ENCODE measurements around the gene RPN2.

The RPN2 gene

GRCh38 chr20:37200926-37201826, 22.0 kb downstream of the RPN2 start:
- POLR2A ChIA-PET: no interaction called here
- TF ChIP-seq SP1 (IDR thresholded peaks at IDR 0.05): no peak
- TF ChIP-seq TARDBP (IDR thresholded peaks at IDR 0.05): no peak
- TF ChIP-seq BHLHE40 (IDR thresholded peaks at IDR 0.05; ENCODE audit: borderline replicate concordance): no peak
- no peak for TF ChIP-seq LEF1 (IDR thresholded peaks at IDR 0.05; ENCODE audit: borderline replicate concordance)
- TF ChIP-seq SUZ12 (IDR thresholded peaks at IDR 0.05): no peak
- DNase-seq (ENCODE audit: extremely low spot score): no peak
- CTCF ChIA-PET: interaction anchor here (0.6 to 2.7 kb wide), 2 partner anchors 9 to 124 kb away, joined by 3 to 10 read pairs; no protein-coding TSS in a partner anchor

GRCh38 chr20:37201827-37202162, 22.7 kb downstream of the RPN2 start:
- DNase-seq (ENCODE audit: extremely low spot score): no peak
- TF ChIP-seq SP1 (IDR thresholded peaks at IDR 0.05) (no peak), BHLHE40 (IDR thresholded peaks at IDR 0.05; ENCODE audit: borderline replicate concordance) (no peak), TARDBP (IDR thresholded peaks at IDR 0.05) (no peak), L3MBTL2 (conservative IDR thresholded peaks at IDR 0.05) (no peak), FOXK2 (IDR thresholded peaks at IDR 0.05) (no peak), FOXM1 (IDR thresholded peaks at IDR 0.05; ENCODE audit: borderline replicate concordance) (no peak), NFRKB (IDR thresholded peaks at IDR 0.05) (no peak), FOXA1 (IDR thresholded peaks at IDR 0.05) (no peak), ZNF384 (IDR thresholded peaks at IDR 0.05) (no peak), LEF1 (IDR thresholded peaks at IDR 0.05; ENCODE audit: borderline replicate concordance) (no peak), CTBP1 (IDR thresholded peaks at IDR 0.05; ENCODE audit: borderline replicate concordance) (no peak), ARNT (IDR thresholded peaks at IDR 0.05) (no peak), HDGF (IDR thresholded peaks at IDR 0.05; ENCODE audit: borderline replicate concordance) (no peak)
- ChIA-PET CTCF (interaction anchor here (2.7 kb wide), 1 partner anchor 10 kb away, joined by 10 read pairs; no protein-coding TSS in a partner anchor), POLR2A (no interaction called here)

- POLR2A ChIA-PET: no interaction called here
- CTCF ChIA-PET: interaction anchor here (0.6 to 2.7 kb wide), 2 partner anchors 10 to 340 kb away, joined by 4 to 10 read pairs; no protein-coding TSS in a partner anchor
- TF ChIP-seq HDGF (IDR thresholded peaks at IDR 0.05; ENCODE audit: borderline replicate concordance): no peak
- no peak for TF ChIP-seq SUZ12 (IDR thresholded peaks at IDR 0.05)
- no peak for TF ChIP-seq TARDBP (IDR thresholded peaks at IDR 0.05)
- no peak for TF ChIP-seq BHLHE40 (IDR thresholded peaks at IDR 0.05; ENCODE audit: borderline replicate concordance)
- no peak for TF ChIP-seq LEF1 (IDR thresholded peaks at IDR 0.05; ENCODE audit: borderline replicate concordance)
- TF ChIP-seq L3MBTL2 (conservative IDR thresholded peaks at IDR 0.05): no peak
- no peak for TF ChIP-seq FOXM1 (IDR thresholded peaks at IDR 0.05; ENCODE audit: borderline replicate concordance)
- no peak for TF ChIP-seq ELF4 (IDR thresholded peaks at IDR 0.05)
- TF ChIP-seq SP1 (IDR thresholded peaks at IDR 0.05): no peak
- no peak for TF ChIP-seq FOXA1 (IDR thresholded peaks at IDR 0.05)
- DNase-seq (ENCODE audit: extremely low spot score): peak; percentile 51
These were observed 23.3 kb downstream of the RPN2 start for GRCh38 chr20:37202267-37202943.

- ChIA-PET POLR2A (no interaction called here), CTCF (no interaction called here)
- TF ChIP-seq ELF4 (IDR thresholded peaks at IDR 0.05): no peak
- no peak for DNase-seq (ENCODE audit: extremely low spot score)
These were observed 24.9 kb downstream of the RPN2 start for GRCh38 chr20:37204056-37204455.

GRCh38 chr20:37205130-37205529, 26.0 kb downstream of the RPN2 start:
- ChIA-PET CTCF (interaction anchor here (0.8 kb wide), 1 partner anchor 13 kb away, joined by 3 read pairs; no protein-coding TSS in a partner anchor), POLR2A (no interaction called here)
- no peak for TF ChIP-seq PKNOX1 (IDR thresholded peaks at IDR 0.05)
- no peak for TF ChIP-seq SUZ12 (IDR thresholded peaks at IDR 0.05)
- no peak for TF ChIP-seq ELF4 (IDR thresholded peaks at IDR 0.05)
- TF ChIP-seq NFRKB (IDR thresholded peaks at IDR 0.05): no peak
- no peak for TF ChIP-seq FOXA1 (IDR thresholded peaks at IDR 0.05)
- no peak for TF ChIP-seq FOXK2 (IDR thresholded peaks at IDR 0.05)
- TF ChIP-seq HDGF (IDR thresholded peaks at IDR 0.05; ENCODE audit: borderline replicate concordance): no peak
- no peak for TF ChIP-seq ZNF384 (IDR thresholded peaks at IDR 0.05)
- TF ChIP-seq L3MBTL2 (conservative IDR thresholded peaks at IDR 0.05): no peak
- TF ChIP-seq LEF1 (IDR thresholded peaks at IDR 0.05; ENCODE audit: borderline replicate concordance): no peak
- TF ChIP-seq ARNT (IDR thresholded peaks at IDR 0.05): no peak
- no peak for TF ChIP-seq TARDBP (IDR thresholded peaks at IDR 0.05)
- no peak for TF ChIP-seq CTBP1 (IDR thresholded peaks at IDR 0.05; ENCODE audit: borderline replicate concordance)
- TF ChIP-seq FOXM1 (IDR thresholded peaks at IDR 0.05; ENCODE audit: borderline replicate concordance): no peak
- no peak for TF ChIP-seq BHLHE40 (IDR thresholded peaks at IDR 0.05; ENCODE audit: borderline replicate concordance)
- TF ChIP-seq SP1 (IDR thresholded peaks at IDR 0.05): no peak

GRCh38 chr20:37205794-37206193, 26.7 kb downstream of the RPN2 start:
- no peak for DNase-seq (ENCODE audit: extremely low spot score)
- ChIA-PET CTCF (interaction anchor here (0.8 kb wide), 1 partner anchor 10 kb away, joined by 3 read pairs; no protein-coding TSS in a partner anchor), POLR2A (no interaction called here)
- TF ChIP-seq L3MBTL2 (conservative IDR thresholded peaks at IDR 0.05) (no peak), NFRKB (IDR thresholded peaks at IDR 0.05) (no peak), CTBP1 (IDR thresholded peaks at IDR 0.05; ENCODE audit: borderline replicate concordance) (no peak), PKNOX1 (IDR thresholded peaks at IDR 0.05) (no peak), ARNT (IDR thresholded peaks at IDR 0.05) (no peak), SP1 (IDR thresholded peaks at IDR 0.05) (no peak), TARDBP (IDR thresholded peaks at IDR 0.05) (no peak), BHLHE40 (IDR thresholded peaks at IDR 0.05; ENCODE audit: borderline replicate concordance) (no peak), FOXM1 (IDR thresholded peaks at IDR 0.05; ENCODE audit: borderline replicate concordance) (no peak), LEF1 (IDR thresholded peaks at IDR 0.05; ENCODE audit: borderline replicate concordance) (no peak), ZNF384 (IDR thresholded peaks at IDR 0.05) (no peak), FOXA1 (IDR thresholded peaks at IDR 0.05) (no peak), SUZ12 (IDR thresholded peaks at IDR 0.05) (no peak), ELF4 (IDR thresholded peaks at IDR 0.05) (no peak)

More at GRCh38 chr20:37205130-37205529, 26.0 kb downstream of the RPN2 start:
- DNase-seq (ENCODE audit: extremely low spot score): no peak

Measured in HEK293T (cell line).